ENCODE data around the gene C12orf50. TPM values are rescaled to one million over a fixed set of nuclear protein-coding genes. Genes with fewer than 3 reads are reported as not detected.
"Not testable (repeated sequence)": the region's sequence is repeated elsewhere in the genome, so short reads cannot be mapped to it uniquely, and the experiment has no call there.

Gene C12orf50
- total RNA-seq, 4 donors from 2014 or later, result 0.11 to 0.40 TPM; not detected in 2

DNA sequence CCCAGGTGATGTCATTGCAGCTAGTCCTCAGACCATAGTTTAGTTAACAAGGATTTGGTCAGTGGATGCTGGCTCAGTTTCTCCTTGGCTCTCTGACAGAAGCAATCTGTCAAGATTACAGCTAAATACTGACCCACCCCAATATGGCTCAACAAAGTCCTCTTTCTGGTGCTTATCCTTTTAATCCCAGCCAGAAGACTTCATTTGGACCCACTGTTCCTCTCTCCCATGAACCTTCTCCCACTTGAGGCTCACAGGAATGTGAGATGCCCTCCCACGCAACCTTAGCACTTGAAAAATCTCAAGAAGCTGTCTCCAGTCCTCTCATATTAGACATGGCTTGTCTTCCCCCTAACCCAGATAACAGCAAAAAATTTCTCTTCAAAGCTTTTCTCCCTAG is 47.7 kb downstream of the C12orf50 start:
- H3K4me3 ChIP-seq (replicated peaks in 1 of 3), result no peak overlapping the region
- no peaks in the 10 kb centered on the region for H3K9me3 ChIP-seq
- intact Hi-C loops (cut with DNase I), result no loop called here
- DNase-seq, result no peak
- H3K27ac ChIP-seq, result no peak overlapping the region
- 67 to 76% methylated on average over 1 of the region's 1 CpG for WGBS, 2 donors
- no peaks in the 10 kb centered on the region for H3K4me1 ChIP-seq
- H3K27me3 ChIP-seq, result no peaks in the 10 kb centered on the region
- H3K36me3 ChIP-seq, result no peaks in the 10 kb centered on the region
- TF ChIP-seq POLR2A (IDR thresholded peaks at IDR 0.05), result no peak
- TF ChIP-seq, protein P1, sequence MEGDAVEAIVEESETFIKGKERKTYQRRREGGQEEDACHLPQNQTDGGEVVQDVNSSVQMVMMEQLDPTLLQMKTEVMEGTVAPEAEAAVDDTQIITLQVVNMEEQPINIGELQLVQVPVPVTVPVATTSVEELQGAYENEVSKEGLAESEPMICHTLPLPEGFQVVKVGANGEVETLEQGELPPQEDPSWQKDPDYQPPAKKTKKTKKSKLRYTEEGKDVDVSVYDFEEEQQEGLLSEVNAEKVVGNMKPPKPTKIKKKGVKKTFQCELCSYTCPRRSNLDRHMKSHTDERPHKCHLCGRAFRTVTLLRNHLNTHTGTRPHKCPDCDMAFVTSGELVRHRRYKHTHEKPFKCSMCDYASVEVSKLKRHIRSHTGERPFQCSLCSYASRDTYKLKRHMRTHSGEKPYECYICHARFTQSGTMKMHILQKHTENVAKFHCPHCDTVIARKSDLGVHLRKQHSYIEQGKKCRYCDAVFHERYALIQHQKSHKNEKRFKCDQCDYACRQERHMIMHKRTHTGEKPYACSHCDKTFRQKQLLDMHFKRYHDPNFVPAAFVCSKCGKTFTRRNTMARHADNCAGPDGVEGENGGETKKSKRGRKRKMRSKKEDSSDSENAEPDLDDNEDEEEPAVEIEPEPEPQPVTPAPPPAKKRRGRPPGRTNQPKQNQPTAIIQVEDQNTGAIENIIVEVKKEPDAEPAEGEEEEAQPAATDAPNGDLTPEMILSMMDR (IDR thresholded peaks at IDR 0.05), result no peak

DNA sequence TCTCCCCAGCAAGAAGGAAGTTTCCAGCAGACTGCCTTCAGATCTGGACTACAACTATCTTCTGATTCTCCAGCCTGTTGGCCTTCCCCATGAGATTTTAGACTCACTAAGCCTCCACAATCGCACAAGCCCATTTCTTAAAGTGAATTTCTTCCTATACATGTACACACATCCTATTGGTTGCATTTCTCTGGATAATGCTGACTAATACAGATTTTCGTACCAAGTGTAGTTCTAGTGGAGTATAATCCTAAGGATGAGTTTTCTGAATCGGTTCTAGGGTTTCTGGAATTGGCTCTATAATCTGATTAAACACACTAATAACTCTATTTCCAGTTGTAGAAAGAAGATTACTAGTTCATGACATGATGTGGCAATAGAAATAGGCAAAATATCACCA is 53.3 kb downstream of the C12orf50 start:
- H3K27ac ChIP-seq, result no peak overlapping the region
- H3K27me3 ChIP-seq, result no peaks in the 10 kb centered on the region
- no peaks in the 10 kb centered on the region for H3K4me1 ChIP-seq
- TF ChIP-seq, protein P1 (IDR thresholded peaks at IDR 0.05), result no peak
- no peak for TF ChIP-seq POLR2A (IDR thresholded peaks at IDR 0.05)
- no peaks in the 10 kb centered on the region for H3K9me3 ChIP-seq
- H3K36me3 ChIP-seq, result no peaks in the 10 kb centered on the region
- no peak for DNase-seq
- H3K4me3 ChIP-seq (replicated peaks in 1 of 3), result no peak overlapping the region
- intact Hi-C loops (cut with DNase I), result no loop called here
- 89 to 91% methylated on average over 3 of the region's 3 CpGs for WGBS, 2 donors

DNA sequence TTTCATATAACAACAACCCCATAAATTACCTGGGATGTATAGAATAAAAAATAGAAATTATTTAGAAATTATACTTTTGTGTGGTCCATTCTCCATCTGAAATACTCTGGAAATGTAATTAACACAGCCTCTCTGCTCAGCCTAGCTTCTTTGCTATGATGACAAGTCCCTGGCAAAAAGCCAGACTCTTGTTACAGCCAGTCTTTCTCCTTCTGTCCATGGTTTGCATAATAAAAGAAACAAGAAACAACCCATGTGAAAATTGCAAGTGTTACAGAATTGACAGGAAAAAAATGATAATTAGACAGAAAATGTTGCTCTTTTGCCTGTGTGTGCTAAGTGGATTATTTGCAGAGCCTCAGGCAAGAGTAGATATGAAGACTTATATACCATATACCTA is 61.3 kb downstream of the C12orf50 start:
- no peak for DNase-seq
- TF ChIP-seq, protein P1 (IDR thresholded peaks at IDR 0.05), result no peak
- TF ChIP-seq POLR2A (IDR thresholded peaks at IDR 0.05), result no peak
- H3K4me3 ChIP-seq (replicated peaks in 1 of 3), result no peak overlapping the region
- no peaks in the 10 kb centered on the region for H3K36me3 ChIP-seq
- intact Hi-C loops (cut with DNase I), result no loop called here
- H3K4me1 ChIP-seq, result no peaks in the 10 kb centered on the region
- no peaks in the 10 kb centered on the region for H3K9me3 ChIP-seq
- H3K27me3 ChIP-seq, result no peaks in the 10 kb centered on the region
- no peak overlapping the region for H3K27ac ChIP-seq

DNA sequence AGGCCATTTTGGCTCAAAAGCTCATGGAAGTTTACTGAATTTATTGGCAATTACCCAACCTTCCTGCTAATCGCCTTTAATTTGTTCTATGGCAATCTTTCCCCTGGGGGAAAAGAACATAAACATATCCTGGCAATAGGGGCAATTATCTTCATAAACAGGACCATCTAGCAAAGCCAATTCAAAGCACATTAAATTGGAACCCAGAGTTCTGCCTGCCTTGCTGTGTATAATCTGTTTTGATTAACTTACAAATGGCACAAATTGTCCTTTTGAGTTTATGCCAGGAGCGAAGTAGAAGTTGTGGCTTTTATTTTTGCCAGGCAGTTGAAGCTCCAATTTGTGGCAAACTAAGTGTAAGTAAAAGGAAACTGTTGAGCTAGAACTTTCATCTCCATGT is 68.6 kb downstream of the C12orf50 start:
- TF ChIP-seq POLR2A (IDR thresholded peaks at IDR 0.05), result no peak
- TF ChIP-seq, protein P1 (IDR thresholded peaks at IDR 0.05), result no peak

DNA sequence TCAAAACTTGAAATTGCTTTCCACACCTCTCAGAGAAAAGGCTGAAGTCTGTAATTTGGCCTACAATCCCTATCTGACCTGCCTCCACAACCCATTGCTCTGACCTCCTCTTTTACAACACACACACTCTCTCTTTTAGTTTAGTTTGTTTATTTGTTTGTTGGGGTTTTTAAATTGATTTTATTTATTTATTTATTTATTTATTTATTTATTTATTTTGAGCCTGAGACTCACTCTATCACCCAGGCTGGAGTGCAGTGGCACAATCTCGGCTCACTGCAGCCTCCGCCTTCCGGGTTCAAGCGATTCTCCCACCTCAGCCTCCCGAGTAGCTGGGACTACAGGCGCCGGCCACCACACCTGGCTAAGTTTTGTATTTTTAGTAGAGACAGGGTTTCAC is 75.2 kb downstream of the C12orf50 start:
- DNase-seq; intact Hi-C loops (cut with DNase I); H3K4me3 ChIP-seq (replicated peaks in 1 of 3); H3K36me3 ChIP-seq; H3K4me1 ChIP-seq; H3K9me3 ChIP-seq; H3K27me3 ChIP-seq; H3K27ac ChIP-seq: not testable (repeated sequence)
- WGBS, 2 donors, result 97 to 98% methylated on average over 7 of the region's 7 CpGs

More for the DNA sequence above, 68.6 kb downstream of the C12orf50 start:
- Histone ChIP-seq H3K27me3 (no peaks in the 10 kb centered on the region), H3K4me1 (no peaks in the 10 kb centered on the region), H3K9me3 (no peaks in the 10 kb centered on the region), H3K4me3 (replicated peaks in 1 of 3) (no peak overlapping the region), H3K36me3 (no peaks in the 10 kb centered on the region), H3K27ac (no peak overlapping the region)
- no peak for DNase-seq
- intact Hi-C loops (cut with DNase I), result no loop called here
- 69 to 73% methylated on average over 2 of the region's 2 CpGs for WGBS, 2 donors

All from thyroid gland (tissue), 4 donors.